ENCODE measurements around the gene PPARD.

DNA sequence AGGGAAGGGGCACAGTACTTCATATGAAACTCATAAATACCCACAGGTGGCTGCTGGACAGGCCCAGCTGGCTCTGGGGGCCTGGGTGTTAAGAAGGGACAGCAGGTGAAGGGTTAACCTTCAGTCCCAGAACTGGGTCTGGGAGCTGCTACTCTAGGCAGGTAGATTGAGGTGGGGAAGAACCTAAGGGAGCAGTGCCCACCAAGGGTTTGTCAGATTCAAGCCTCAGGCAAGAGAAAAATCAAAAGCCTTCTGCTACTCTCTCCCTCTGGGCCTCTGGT, 131.4 kb downstream of the PPARD start:
- TF ChIP-seq, protein P1, sequence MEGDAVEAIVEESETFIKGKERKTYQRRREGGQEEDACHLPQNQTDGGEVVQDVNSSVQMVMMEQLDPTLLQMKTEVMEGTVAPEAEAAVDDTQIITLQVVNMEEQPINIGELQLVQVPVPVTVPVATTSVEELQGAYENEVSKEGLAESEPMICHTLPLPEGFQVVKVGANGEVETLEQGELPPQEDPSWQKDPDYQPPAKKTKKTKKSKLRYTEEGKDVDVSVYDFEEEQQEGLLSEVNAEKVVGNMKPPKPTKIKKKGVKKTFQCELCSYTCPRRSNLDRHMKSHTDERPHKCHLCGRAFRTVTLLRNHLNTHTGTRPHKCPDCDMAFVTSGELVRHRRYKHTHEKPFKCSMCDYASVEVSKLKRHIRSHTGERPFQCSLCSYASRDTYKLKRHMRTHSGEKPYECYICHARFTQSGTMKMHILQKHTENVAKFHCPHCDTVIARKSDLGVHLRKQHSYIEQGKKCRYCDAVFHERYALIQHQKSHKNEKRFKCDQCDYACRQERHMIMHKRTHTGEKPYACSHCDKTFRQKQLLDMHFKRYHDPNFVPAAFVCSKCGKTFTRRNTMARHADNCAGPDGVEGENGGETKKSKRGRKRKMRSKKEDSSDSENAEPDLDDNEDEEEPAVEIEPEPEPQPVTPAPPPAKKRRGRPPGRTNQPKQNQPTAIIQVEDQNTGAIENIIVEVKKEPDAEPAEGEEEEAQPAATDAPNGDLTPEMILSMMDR (IDR thresholded peaks at IDR 0.05) = no peak
- peak in 1 of 3 donors; percentile 3 for TF ChIP-seq POLR2AphosphoS5 (IDR thresholded peaks at IDR 0.05)
- TF ChIP-seq POLR2A (IDR thresholded peaks at IDR 0.05) = no peak
- TF ChIP-seq EP300 (IDR thresholded peaks at IDR 0.05) = no peak
